GM19438 (cell line): ENCODE measurements around the gene CLIC5.

Experiments
- ATAC-seq: cut with Tn5 transposase; IDR thresholded peaks from one replicate; pipeline ENCODE4 v1.9.1; 2021; ENCODE audit warnings: low read depth; ENCODE audit not compliant: unreplicated experiment

Gene CLIC5

GRCh38 chr6:45855642-45856394, 159.8 kb downstream of the CLIC5 start:
- ATAC-seq = no peak

- no peak for ATAC-seq
Measured at GRCh38 chr6:45854149-45854742, 161.4 kb downstream of the CLIC5 start.

DNA sequence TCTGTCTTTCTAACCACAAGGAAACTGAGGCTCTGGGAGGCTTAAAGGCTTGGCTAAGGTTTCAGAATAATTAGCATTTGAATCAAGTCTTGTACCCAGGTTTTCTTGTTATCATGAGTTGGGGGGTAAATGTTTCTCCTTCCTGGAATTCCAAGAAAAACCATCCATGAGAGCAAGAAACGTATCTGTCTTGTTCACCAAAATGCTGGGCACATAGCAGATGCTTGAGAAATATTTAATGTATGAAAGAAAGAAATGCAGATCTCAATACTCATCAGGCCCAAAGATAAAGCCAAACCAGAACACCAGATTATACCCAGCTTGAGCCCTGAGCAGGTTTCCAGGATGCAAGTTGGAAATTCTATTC, 164.6 kb downstream of the CLIC5 start:
- ATAC-seq = no peak

- ATAC-seq = no peak
Measured at GRCh38 chr6:45850378-45851033, 165.2 kb downstream of the CLIC5 start.

DNA sequence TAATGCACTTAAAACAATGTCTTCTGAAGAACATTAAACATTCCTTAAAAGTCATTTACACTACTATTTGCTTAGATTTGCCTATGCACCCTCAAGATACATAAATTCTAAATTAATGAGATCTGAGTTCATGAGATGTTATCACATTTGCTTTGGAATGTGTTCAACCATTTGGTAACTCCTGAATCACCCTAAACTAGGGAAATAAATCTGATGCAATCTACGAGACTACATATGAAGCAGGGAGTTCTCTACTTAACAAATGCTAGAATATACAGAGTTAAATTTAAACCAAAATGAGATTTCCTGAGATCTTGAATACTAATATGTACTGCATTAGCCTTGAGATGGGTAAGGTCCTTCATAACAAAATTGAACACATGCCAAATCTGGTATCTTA, 170.1 kb downstream of the CLIC5 start:
- no peak for ATAC-seq

GRCh38 chr6:45844986-45845385, 170.7 kb downstream of the CLIC5 start:
- no peak for ATAC-seq

- ATAC-seq = no peak
Measured at GRCh38 chr6:45843848-45844521, 171.7 kb downstream of the CLIC5 start.

DNA sequence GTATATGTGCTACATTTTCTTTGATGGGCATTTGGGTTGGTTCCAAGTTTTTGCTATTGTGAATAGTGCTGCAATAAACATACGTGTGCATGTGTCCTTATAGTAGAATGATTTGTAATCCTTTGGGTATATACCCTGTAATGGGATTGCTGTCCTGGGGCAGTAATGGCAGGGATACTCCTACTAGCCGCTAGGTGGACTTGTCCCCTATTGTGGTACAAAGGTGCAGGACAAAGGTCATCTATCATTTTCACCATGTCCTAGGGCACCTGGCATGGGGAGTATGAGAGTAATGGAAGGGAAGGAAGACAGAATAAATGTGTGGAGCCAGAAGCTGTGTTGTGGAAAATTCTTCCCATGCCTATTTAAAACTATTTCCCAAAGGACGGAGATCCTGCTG, 174.6 kb downstream of the CLIC5 start:
- ATAC-seq = no peak

DNA sequence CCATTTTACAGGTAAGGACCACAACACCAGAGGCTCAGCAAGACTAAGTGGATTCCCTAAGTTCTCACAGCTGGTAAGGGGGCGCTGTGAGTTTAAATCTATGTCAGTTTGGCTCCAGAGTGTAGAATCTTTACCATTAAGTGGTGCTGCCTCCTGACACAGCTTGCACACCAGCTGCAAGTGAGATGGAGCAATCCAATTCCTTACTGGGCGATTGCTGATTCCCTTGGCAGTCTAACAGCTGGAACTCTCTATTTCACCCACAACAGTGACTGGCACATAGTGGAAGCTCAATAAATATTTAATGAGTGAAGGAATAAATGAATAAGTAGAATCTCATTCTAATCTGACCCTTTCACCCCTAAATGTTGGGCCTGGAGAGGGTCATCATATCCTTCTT, 176.7 kb downstream of the CLIC5 start:
- no peak for ATAC-seq

DNA sequence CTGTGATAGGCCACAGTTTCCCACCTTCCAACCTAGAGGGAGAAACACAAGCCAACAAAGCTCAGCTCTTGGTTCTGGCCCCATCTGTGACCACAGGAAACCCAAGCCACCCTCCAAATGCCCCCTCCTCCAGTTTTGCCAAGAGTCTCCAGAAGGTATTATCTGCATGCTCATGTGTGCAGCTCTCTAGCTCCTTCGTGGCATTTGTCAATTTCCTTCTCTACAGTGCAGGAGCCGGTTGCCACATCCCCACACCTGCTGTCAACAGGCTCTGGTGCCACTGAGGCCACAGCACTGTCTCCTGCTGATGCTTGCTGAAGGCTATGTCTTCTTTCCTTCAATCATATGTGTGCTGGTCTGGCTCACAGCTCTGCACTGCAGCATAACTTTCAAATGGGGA, 177.2 kb downstream of the CLIC5 start:
- no peak for ATAC-seq

- no peak for ATAC-seq
Measured at GRCh38 chr6:45837541-45838200, 178.0 kb downstream of the CLIC5 start.

GRCh38 chr6:45836984-45837383, 178.7 kb downstream of the CLIC5 start:
- no peak for ATAC-seq

DNA sequence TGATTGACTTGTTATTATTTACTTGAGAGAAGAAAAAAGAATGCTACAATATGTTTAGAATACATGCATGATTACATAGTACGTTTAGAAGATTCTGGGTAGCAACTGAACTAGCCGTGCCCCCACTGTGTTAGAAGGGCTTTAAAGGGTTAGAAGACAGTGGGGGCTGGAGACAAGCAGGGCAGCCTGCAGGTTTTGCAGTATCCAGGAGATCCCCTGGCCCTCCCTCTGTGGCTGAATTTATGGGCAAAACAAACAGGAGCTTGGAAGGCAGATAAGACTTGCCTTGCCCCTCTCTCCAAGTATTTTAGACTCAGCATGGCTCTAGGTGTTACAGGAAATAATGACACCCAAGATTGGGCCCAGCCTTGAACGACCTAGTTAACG, 179.2 kb downstream of the CLIC5 start:
- ATAC-seq = no peak

DNA sequence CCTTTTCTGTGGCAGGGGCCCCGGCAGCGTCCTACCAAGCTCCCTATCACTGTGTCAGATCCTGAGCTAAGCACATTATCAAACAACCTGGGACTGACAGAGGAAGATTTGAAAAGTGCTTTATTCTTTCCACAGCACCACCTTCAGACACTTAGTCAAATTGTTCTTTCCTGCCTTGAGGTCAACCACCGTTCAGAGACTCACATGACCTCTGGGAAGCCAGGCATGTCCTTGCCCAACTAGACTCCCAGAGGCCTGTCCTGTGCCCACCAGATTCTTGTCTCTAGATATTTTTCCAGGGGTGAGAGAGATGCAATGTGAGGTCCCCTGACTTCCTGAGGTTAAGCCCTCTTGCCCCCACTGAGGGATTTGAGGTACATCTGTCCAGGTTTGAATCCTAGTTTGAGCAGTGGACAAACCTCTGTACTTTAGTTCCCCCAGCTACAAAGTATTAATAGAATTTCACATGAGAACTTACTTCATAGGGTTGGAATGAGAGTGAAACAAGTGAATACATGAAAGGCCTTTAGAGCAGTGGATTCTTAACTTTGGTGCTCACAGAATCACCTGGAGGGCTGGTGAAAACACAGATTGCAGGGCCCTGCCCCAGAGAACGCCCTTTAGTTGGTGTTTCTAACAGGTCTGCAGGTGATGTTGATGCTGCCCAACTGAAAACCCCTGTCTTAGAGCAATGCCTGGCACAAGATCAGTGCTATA, 179.8 kb downstream of the CLIC5 start:
- no peak for ATAC-seq

- no peak for ATAC-seq
Measured at GRCh38 chr6:45832063-45832462, 183.6 kb downstream of the CLIC5 start.
